ENCODE measurements around the gene DBET.
"Not testable (repeated sequence)": the region's sequence is repeated elsewhere in the genome, so short reads cannot be mapped to it uniquely, and the experiment has no call there.

The DBET gene

DNA sequence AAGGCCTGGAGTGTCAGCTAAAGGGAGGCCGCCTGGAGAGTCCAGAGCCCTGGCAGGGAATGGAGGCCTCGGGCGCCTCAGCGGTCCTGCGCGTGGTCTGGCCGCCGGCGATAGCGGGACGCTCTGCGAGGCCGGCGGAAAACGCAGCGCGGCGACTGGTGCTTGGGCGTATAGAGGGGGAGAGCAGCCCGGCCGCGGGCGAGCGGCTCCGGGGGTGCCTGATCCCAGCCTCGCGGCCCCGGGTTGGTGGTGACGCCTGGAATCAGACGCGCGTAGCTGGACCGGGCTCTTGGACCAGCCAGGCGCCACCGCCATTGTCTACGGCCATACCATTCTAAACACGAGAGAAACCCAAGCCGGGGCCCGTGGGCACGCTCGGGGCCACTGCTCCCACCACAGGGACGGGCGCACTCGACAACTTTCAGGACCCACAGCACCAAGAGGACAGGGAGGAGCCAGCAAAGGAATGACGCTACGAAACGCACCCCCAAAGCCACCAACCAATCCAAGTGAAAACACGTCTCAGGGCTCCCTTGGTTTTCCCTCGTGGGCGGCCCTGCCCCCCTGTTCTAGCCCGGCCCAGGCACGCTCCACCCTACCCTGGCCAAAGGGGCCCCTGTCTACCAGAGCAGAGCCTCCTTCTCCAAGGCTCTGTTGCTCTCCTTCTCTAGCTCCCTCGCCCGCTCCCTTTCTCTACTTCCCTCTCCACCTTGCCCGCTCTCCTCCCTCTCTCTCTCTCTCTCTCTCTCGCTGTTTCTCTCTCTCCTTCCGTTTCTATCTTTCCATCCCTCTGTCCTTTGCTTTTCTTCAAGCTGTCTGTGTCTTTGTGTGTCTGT is 45.1 kb upstream of the DBET start:
- TF ChIP-seq, protein P1, sequence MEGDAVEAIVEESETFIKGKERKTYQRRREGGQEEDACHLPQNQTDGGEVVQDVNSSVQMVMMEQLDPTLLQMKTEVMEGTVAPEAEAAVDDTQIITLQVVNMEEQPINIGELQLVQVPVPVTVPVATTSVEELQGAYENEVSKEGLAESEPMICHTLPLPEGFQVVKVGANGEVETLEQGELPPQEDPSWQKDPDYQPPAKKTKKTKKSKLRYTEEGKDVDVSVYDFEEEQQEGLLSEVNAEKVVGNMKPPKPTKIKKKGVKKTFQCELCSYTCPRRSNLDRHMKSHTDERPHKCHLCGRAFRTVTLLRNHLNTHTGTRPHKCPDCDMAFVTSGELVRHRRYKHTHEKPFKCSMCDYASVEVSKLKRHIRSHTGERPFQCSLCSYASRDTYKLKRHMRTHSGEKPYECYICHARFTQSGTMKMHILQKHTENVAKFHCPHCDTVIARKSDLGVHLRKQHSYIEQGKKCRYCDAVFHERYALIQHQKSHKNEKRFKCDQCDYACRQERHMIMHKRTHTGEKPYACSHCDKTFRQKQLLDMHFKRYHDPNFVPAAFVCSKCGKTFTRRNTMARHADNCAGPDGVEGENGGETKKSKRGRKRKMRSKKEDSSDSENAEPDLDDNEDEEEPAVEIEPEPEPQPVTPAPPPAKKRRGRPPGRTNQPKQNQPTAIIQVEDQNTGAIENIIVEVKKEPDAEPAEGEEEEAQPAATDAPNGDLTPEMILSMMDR (IDR thresholded peaks at IDR 0.05; ENCODE audit: low read depth, low read length), result no peak
- H3K4me3 ChIP-seq (ENCODE audit: low read depth, low read length), result no peak overlapping the region

DNA sequence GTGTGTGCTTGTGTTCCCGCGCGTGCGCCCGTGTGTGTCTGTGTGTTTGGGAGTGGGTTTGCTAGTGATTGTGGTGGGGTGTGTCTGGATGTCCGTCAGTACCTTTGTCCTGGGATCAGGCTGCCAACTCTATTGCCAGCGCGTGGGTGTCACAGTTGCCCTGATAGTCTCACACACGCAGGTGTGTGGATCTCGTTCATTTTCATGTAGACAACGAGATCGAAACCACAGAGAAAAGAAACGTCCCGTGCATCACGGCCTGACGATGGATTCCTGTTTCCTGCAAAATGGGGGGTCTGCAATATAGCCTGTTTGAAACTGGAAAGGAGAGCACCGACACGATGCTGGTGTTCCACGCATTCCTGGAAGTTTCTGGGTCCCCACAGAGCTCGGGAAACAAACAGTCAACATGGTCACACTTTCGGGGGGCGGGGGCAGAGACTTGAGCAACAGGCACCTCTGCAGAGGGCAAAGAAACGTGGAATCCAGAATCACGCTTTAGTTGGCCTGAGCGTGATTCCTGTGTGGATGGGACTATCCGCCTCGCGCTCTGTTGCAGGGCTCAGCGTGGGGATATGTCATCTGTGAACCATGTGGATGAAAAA is 44.3 kb upstream of the DBET start:
- not testable (repeated sequence) for H3K4me3 ChIP-seq (ENCODE audit: low read depth, low read length)

DNA sequence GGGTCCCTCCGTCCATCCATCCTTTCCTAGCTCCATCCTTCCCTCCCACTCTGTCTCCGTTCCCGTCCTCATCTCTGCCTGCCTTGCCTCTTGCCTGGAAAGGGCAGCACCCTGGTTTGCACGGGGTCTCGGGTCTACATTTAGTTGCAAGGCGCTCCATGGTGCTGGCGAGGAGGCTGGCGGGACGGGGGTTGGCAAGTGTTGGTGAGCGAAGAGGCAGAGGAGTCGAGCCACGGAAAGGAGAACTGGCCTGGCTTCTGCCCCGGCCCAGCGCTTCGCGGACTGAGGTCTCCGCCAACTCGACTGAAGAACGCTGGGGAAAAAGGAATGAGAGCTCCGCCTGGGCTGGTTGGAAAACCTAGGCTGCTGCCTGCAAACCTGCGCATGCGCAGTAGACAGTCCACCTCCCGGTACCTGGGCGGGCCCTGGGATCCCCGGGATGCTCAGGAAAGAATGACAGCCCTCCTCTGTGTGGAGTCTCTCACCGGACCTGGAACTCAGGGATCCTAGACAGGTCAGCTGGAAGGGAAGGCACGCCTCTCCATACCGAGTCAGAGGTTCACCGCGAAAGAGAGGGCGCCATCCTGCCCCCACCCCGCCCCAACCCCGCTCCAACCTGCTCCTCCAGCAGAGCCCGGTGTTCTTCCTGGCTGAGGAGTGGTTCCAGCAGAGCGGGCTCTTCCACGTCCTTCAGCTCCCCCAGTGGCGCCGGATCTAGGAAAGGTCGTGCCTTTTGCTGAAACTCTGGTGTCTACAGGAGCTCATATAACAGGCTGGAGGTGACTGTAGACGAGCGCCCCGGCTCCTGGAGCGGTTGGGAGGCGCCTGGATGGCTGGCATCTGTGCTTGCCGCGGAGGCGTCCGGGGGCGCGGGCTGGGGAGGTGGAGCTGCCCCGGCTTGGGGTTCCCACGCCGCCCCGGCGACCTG is 43.2 kb upstream of the DBET start:
- TF ChIP-seq, protein P1 (IDR thresholded peaks at IDR 0.05; ENCODE audit: low read depth, low read length), result no peak
- no peak overlapping the region for H3K4me3 ChIP-seq (ENCODE audit: low read depth, low read length)

DNA sequence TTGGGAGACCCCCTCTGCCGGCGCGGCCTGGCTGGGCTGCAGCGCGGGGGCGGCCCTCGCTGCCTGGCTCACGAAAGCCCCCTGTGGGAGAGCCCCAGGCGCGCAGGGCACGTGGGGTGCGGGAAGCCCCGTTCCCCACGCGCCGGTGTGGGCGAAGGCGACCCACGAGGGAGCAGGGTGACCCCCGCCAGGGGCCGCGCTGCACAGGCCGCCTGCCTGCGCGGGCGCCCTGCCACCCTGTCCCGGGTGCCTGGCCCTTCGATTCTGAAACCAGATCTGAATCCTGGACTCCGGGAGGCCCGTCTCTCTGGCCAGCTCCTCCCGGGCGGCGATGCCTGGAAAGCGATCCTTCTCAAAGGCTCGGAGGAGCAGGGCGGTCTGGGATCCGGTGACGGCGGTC is 42.3 kb upstream of the DBET start:
- not testable (repeated sequence) for H3K4me3 ChIP-seq (ENCODE audit: low read depth, low read length)

DNA sequence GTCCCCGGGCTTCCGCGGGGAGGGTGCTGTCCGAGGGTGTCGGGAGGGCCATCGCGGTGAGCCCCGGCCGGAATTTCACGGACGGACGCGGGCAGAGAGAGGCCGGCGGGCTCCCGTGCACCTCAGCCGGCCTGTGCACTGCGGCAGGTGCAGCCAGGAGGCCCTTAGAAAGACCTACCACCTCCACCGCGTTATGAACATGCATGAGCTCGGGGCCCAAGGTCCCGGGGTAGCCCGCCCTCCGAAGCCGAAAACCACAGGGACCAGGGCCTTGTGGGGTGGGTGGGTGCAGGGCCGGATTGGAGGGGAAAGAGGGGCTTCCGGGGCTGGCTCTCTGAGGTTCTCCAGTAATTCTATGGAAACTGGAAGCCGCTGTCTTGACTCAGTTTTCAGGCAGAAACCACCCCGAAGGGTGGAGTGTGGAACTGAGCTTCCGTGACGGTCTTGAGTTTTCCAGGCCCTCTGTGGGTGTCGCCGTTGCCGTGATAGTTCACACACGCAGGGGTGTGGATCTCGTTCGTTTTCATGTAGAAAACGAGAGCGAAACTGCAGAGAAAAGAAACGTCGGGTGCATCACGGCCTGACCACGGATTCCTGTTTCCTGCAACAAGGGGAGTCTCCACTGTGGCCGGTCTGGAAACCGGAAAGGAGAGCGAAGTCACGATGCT is 41.6 kb upstream of the DBET start:
- H3K4me3 ChIP-seq (ENCODE audit: low read depth, low read length), result not testable (repeated sequence)

DNA sequence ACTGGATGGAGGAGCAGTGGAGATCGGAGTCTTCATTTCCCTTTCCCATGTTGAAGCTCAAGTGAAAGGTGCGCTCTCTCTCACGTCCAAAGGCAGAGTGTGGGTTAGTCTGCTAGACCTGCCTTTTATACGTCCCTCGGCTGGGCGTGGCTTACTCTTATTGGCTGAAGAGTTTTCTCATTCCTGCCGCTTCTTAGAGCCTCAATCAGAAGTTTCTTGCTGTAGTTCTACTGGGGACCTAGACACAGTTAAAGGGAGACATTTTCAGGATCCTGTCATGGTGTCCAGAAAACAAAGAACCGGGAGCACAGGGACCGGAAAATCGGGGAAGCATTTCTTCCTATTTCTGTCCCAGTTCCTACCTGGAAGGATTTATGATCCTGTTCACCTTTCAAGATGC is 37.1 kb upstream of the DBET start, which contains the start of gene FRG2:
TSS of gene FRG2 (minus strand) at position 101 of the 400 bp plus-strand sequence. CDS start at position 49, 52 bp downstream.
- not testable (repeated sequence) for H3K4me3 ChIP-seq (ENCODE audit: low read depth, low read length)

DNA sequence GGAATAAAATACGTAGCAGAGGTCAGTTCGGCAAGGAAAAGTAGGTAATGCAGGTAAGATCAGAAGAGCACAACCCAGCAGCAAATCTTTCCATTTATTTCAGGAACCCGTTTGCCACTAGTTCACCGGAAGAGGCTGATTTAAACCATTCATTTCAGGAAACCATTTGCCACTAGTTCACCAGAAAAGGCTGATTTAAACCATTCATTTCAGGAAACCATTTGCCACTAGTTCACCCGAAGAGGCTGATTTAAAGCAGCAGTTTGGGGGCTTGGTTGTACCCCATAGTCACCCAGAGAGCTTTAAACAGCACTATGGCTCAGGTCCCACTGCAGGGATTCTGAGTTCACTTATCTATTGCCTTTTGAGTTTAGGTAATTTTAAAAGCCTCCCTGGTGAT is 33.0 kb upstream of the DBET start:
- H3K4me3 ChIP-seq (ENCODE audit: low read depth, low read length), result not testable (repeated sequence)

DNA sequence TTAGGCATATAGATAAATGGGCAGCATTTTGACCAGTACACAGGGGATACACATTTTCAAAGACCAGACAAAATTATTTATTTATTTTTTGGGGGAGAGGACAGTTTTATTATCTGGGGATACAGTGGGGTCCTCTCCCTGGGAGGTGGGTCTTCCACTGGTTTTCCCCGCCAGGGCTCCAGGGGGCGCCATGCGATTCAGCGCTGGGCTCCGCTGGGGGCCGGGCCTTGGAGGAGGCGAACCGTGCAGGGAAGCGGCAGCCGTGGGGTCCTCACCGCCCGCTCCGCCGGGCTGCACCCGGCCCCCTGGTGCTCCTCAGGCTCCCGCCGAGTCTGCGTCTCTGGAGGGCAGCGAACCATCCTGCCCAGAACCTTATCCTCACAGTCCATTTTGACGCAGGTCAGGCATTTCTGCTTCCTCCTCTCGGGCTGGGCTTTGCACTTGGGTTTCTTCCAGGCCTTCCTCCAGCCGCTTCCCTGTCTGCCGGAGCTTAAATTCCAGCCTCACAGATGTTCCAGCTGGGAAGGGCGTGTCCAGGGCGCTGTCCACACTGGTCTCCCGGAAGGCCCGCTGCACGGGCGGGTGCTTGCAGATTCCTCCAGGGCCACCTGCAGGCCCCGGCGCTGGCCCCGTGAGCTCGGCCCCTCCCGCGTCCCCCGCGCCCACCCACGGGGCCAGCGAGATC is 26.5 kb upstream of the DBET start:
- H3K4me3 ChIP-seq (ENCODE audit: low read depth, low read length), result not testable (repeated sequence)

DNA sequence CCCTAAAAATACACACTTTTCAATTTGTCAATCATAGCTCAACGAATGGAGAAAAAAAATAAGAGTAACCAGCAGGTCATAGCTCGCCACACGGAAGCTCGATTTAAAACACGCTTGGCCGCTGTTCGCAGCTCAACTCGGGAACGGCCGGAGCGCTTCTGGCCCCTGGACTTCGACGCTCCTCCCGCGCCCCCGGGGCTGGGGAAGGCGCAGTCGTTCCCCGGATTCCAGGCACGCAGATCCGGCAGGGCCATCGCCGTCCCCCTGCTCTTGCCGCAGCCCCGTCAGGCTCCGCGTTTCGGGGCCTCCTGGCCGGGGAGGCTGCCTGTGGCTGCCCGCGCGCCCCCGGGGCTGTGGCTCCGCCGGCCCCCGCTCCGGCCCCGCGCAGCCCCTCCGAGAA is 23.4 kb upstream of the DBET start:
- H3K4me3 ChIP-seq (ENCODE audit: low read depth, low read length), result not testable (repeated sequence)

DNA sequence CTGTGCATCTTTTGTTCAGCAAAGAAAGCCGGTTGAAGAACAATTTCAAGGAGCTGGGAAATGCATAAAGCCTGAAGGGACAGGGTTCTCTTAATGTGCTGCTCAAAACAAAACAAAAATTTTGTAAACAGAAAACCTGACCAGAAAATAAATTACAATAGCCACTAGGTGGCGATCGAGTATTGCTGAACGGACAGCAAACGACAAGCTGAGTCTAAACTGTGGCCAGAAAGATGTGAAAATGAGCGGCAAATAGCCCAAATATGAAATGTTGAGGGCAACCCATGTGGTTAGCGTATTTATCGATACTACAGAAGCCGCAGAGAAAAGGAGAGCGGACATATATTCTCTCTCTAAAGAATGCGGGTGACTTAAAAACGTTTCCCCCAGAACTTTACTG is 16.7 kb upstream of the DBET start:
- H3K4me3 ChIP-seq (ENCODE audit: low read depth, low read length), result not testable (repeated sequence)

DNA sequence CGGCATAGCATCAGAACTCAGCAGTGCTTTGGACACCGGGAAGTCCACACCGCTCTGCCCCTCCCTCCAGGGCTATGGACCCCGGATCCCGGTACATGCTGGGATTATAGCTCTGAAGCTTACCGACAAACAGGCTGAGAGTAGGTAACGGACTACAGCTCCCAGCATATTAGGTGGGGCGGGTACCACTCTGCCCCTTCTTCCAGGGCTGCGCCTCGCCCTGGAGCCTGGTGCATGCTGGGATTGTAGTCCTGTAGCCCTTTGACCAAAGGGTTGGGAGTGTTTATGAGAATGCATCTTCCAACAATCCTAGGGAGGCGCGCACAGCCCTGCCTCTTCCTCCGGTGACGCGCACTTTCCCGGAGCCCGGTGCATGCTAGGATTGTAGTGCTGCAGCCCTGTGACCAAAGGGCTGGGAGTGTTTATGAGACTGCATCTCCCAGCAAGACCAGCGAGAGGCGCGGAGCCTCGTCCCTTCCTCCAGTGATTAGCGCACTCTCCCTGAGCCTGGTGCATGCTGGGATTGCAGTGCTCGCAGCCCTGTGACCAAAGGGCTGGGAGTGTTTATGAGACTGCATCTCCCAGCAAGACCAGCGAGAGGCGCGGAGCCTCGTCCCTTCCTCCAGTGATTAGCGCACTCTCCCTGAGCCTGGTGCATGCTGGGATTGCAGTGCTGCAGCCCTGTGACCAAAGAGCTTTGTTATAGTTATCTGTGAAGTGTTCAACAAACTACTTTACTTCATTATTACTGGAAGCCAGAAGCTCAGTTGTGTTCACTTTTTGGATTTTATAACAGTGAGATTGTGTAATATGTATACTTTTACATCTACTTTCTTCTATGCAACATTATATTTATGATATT is 14.7 kb upstream of the DBET start:
- not testable (repeated sequence) for H3K4me3 ChIP-seq (ENCODE audit: low read depth, low read length)

DNA sequence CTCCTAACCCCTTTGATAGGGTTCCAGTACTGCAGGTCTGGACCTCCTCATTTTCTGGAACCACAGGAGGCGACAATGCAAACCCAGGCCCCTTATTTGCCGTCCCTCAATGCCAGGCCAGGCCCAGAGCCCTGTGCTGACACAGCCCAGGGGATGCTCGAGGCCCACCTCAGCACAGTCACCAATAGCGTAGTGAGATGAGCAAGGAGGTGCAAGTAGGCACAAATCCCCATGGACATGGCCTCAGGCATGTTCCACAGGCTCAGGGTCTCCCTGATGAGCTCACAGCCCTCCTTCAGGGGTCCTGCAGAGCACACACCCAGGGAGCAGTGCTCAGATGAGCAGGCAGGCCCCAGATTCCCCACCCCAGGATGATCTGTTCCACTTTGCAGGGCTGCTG is 5.3 kb upstream of the DBET start:
- H3K4me3 ChIP-seq (ENCODE audit: low read depth, low read length), result not testable (repeated sequence)

DNA sequence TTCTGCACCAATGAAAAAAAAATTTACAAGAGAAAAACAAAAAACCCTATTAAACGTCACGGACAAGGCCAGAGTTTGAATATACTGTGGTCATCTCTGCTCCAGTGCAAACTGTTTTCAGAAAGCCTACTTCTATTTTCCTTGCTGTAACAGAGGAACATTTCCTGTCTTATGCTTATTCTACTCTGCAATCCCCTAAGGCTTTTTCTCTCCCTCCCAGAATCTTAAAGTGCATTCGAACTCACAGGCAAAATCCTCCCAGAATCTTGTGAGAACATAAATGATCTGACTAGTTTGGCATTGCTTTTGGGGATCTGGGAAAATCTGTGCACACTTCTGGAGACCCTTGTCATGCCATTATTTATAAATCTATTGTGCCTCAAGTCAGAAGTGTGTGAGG is 503 bp downstream of the DBET start:
- H3K4me3 ChIP-seq (ENCODE audit: low read depth, low read length), result not testable (repeated sequence)

DNA sequence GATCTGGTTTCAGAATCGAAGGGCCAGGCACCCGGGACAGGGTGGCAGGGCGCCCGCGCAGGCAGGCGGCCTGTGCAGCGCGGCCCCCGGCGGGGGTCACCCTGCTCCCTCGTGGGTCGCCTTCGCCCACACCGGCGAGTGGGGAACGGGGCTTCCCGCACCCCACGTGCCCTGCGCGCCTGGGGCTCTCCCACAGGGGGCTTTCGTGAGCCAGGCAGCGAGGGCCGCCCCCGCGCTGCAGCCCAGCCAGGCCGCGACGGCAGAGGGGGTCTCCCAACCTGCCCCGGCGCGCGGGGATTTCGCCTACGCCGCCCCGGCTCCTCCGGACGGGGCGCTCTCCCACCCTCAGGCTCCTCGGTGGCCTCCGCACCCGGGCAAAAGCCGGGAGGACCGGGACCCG is 4.0 kb downstream of the DBET start:
- H3K4me3 ChIP-seq (ENCODE audit: low read depth, low read length), result not testable (repeated sequence)

DNA sequence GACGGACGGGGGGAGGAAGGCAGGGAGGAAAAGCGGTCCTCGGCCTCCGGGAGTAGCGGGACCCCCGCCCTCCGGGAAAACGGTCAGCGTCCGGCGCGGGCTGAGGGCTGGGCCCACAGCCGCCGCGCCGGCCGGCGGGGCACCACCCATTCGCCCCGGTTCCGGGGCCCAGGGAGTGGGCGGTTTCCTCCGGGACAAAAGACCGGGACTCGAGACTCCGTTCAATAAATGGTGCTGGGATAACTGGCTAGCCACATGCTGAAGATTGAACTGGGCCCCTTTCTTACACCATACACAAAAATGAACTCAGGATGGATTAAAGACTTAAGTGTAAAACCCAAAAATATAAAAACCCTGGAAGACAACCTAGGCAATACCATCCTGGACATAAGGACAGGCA is 28.8 kb downstream of the DBET start:
- not testable (repeated sequence) for H3K4me3 ChIP-seq (ENCODE audit: low read depth, low read length)

DNA sequence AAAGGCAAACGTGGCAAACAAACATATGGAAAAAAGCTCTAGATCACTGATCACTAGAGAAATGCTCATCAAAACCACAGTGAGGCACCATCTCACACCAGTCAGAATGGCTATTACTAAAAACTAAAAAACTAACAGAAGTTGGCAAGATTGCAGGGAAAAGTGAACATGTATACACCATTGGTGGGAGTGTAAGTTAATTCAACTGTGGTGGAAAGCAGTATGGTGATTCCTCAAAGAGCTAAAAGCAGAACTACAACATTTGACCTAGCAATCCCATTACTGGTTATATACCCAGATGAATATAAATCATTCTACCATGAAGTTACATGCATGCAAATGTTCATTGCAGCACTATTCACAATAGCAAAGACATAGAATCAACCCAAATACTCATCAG is 29.7 kb downstream of the DBET start:
- H3K4me3 ChIP-seq (ENCODE audit: low read depth, low read length), result not testable (repeated sequence)

All from WI38 (cell line).